ENCODE data around the gene XAGE1B. TPM values are rescaled to one million over a fixed set of nuclear protein-coding genes. Genes with fewer than 3 reads are reported as not detected.

XAGE1B gene
- total RNA-seq, 1 experiment from 2014 or later, result not detected

Other genes starting within 250 kb of the XAGE1B start
- gene XAGE2, start 148.0 kb downstream of the XAGE1B start, total RNA-seq (2021; ENCODE audit: unreplicated experiment), result not detected
- gene XAGE1A, start 21.3 kb downstream of the XAGE1B start, total RNA-seq (2021; ENCODE audit: unreplicated experiment), result not detected
- gene SSX7, start 137.8 kb upstream of the XAGE1B start, total RNA-seq (2021; ENCODE audit: unreplicated experiment), result not detected
- 0.31 TPM for gene SSX2, start 190.1 kb upstream of the XAGE1B start, total RNA-seq (2021; ENCODE audit: unreplicated experiment)
- gene SSX2B, start 234.2 kb upstream of the XAGE1B start, total RNA-seq (2021; ENCODE audit: unreplicated experiment), result not detected

All from Panc1 (cell line).